Activated T-cell treated with anti-CD3 and anti-CD28 coated beads, Interleukin-2, amount 50 U/mL, for 24 hours (primary cell): ENCODE measurements around the gene POMT1.
"Not testable (repeated sequence)": the region's sequence is repeated elsewhere in the genome, so short reads cannot be mapped to it uniquely, and the experiment has no call there.

Source experiments
- DNase-seq: peaks from one replicate; pipeline ENCODE4 v3.0.0-alpha.2; 2020
- H3K27ac Mint-ChIP-seq: 2 replicates; pipeline ENCODE4 v1.8.0; 2020; ENCODE audit warnings: mild to moderate bottlenecking, mixed read lengths
- H3K27me3 Mint-ChIP-seq: 2 replicates; pipeline ENCODE4 v1.8.0; 2020; ENCODE audit warnings: mixed read lengths
- H3K36me3 Mint-ChIP-seq: 2 replicates; pipeline ENCODE4 v1.8.0; 2020; ENCODE audit warnings: low read depth, mixed read lengths
- H3K4me1 Mint-ChIP-seq: 2 replicates; pipeline ENCODE4 v1.8.0; 2020; ENCODE audit warnings: low read depth, mixed read lengths
- H3K4me3 Mint-ChIP-seq: 2 replicates; pipeline ENCODE4 v1.8.0; 2020; ENCODE audit warnings: mild to moderate bottlenecking, moderate library complexity, mixed read lengths
- H3K9me3 Mint-ChIP-seq: 2 replicates; pipeline ENCODE4 v1.8.0; 2020; ENCODE audit warnings: mixed read lengths

Gene POMT1

DNA sequence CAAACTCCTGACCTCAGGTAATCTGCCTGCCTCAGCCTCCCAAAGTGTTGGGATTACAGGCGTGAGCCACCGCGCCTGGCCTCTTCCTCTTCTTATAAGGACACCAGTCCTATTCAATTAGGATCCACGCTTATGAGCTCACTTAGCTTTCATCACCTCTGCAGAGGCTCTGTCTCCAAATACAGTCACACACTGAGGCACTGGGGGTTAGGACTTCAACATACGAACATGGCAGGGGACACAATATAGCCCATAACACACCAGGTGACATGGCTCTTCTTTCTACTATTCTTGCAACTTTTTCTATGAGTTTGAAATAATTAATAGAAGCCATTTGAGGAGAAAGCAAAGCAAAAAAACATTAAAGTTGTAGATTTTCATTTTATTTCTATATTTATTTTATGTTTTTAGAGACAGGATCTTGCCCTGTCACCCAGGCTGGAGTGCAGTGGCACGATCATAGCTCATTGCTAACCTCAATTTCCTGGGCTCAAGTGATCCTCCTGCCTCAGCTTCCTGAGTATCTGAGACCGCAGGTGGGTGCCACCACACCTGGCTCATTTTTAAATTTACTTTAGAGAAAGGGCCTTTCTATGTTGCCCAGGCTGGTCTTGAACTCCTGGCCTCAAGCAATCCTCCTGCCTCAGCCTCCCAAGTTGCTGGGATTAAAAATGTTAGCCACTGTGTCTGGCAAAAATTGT, 36.7 kb downstream of the POMT1 start:
- peaks cover 2% of the 10 kb centered on the region for H3K27me3 Mint-ChIP-seq
- peaks cover 17% of the 10 kb centered on the region for H3K9me3 Mint-ChIP-seq
- H3K36me3 Mint-ChIP-seq: peaks cover 9% of the 10 kb centered on the region
- peaks cover 29% of the 10 kb centered on the region for H3K4me1 Mint-ChIP-seq
- no peak overlapping the region for H3K4me3 Mint-ChIP-seq
- DNase-seq: no peak
- H3K27ac Mint-ChIP-seq: peak overlapping the region; percentile 68

- H3K27ac Mint-ChIP-seq: no peak overlapping the region
- H3K27me3 Mint-ChIP-seq: peaks cover 32% of the 10 kb centered on the region
- H3K4me1 Mint-ChIP-seq: peaks cover 32% of the 10 kb centered on the region
- H3K9me3 Mint-ChIP-seq: peaks cover 20% of the 10 kb centered on the region
- no peak for DNase-seq
- no peak overlapping the region for H3K4me3 Mint-ChIP-seq
- peaks cover 14% of the 10 kb centered on the region for H3K36me3 Mint-ChIP-seq
Measured at GRCh38 chr9:131543141-131543540, 40.4 kb downstream of the POMT1 start.

- DNase-seq: no peak
- H3K36me3 Mint-ChIP-seq: peaks cover 14% of the 10 kb centered on the region
Measured at GRCh38 chr9:131545003-131545785, 42.5 kb downstream of the POMT1 start, which contains the start of gene PRRT1B. TSS of gene PRRT1B (plus strand) at chr9:131545523. CDS start at chr9:131545616, 93 bp downstream.

GRCh38 chr9:131545786-131546335, 43.1 kb downstream of the POMT1 start:
- Mint-ChIP-seq H3K9me3 (peaks cover 20% of the 10 kb centered on the region), H3K4me1 (peaks cover 16% of the 10 kb centered on the region), H3K27me3 (peaks cover 51% of the 10 kb centered on the region), H3K27ac (no peak overlapping the region), H3K36me3 (peaks cover 14% of the 10 kb centered on the region), H3K4me3 (peak overlapping the region; percentile 70)
- DNase-seq: no peak

More at GRCh38 chr9:131545003-131545785, 42.5 kb downstream of the POMT1 start, which contains the start of gene PRRT1B:
- Mint-ChIP-seq H3K9me3 (peaks cover 20% of the 10 kb centered on the region), H3K27me3 (peaks cover 51% of the 10 kb centered on the region), H3K4me3 (peak within 1 kb of the TSS; percentile 70), H3K27ac (no peak within 1 kb of the TSS), H3K4me1 (peaks cover 21% of the 10 kb centered on the region)

DNA sequence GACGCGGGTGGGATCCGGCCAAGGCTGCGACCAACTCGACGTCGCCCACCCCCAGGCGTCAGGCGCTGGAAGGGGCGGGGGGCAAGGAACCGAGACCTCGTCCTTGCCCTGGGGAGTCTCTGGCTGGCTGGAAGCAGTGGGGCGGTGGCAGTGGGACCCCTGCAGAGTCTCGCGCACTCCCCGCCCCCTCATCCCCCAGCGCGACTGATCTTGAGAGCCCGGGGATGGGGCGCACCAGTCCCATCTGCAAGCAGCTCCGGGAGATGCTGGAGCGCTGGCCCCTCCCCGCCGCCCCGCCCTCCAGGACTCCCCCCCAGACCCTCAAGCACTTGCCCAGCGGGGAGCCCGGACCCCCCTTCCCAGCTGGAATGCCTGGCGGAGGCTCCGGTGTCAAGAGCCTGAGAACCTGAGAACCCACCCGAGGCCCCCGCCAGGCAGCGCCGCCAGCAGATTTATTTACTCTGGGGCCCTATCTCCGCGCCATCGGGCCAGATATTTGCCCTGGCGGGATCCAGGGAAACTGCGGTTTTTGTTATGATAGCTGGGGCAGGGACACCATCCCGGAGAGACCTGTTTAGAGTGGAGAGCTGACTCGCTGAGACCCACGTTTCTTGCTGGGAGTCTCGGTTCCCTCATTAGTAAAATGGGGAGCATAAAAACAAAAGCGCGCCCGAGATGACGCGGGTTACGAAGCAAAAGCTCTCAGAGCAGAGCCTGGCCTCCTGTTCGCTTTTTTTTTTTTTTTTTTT, 43.8 kb downstream of the POMT1 start:
- DNase-seq: no peak
- peaks cover 14% of the 10 kb centered on the region for H3K36me3 Mint-ChIP-seq
- H3K27ac Mint-ChIP-seq: no peak overlapping the region
- peaks cover 16% of the 10 kb centered on the region for H3K4me1 Mint-ChIP-seq
- peak overlapping the region; percentile 70 for H3K4me3 Mint-ChIP-seq
- peaks cover 54% of the 10 kb centered on the region for H3K27me3 Mint-ChIP-seq
- peaks cover 20% of the 10 kb centered on the region for H3K9me3 Mint-ChIP-seq

GRCh38 chr9:131549186-131549585, 46.5 kb downstream of the POMT1 start:
- Mint-ChIP-seq H3K4me1 (peaks cover 16% of the 10 kb centered on the region), H3K27me3 (peaks cover 65% of the 10 kb centered on the region)
- not testable (repeated sequence) for H3K36me3 Mint-ChIP-seq, DNase-seq, H3K27ac Mint-ChIP-seq, H3K9me3 Mint-ChIP-seq, H3K4me3 Mint-ChIP-seq

- H3K4me3 Mint-ChIP-seq, H3K9me3 Mint-ChIP-seq, H3K36me3 Mint-ChIP-seq, DNase-seq, H3K27ac Mint-ChIP-seq: not testable (repeated sequence)
- peaks cover 18% of the 10 kb centered on the region for H3K4me1 Mint-ChIP-seq
- peaks cover 69% of the 10 kb centered on the region for H3K27me3 Mint-ChIP-seq
Measured at GRCh38 chr9:131550465-131550864, 47.7 kb downstream of the POMT1 start.

DNA sequence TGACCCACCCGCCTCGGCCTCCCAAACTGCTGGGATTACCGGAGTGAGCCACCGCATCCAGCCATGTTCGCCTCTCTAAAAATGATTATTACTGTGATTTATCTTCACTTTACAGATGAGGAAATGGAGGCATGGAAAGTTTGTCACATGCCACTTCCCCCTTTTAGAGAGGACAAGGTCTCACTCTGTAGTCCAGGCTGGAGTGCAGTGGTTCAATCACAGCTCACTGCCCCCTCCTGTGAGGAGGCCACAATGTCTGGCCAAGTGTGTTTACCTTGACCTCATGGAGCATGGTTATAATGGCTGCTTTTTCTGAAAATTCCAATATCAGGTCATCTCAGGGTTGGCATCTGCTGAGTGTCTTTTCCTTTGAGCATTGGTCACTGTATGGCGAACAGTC, 49.3 kb downstream of the POMT1 start:
- no peak overlapping the region for H3K27ac Mint-ChIP-seq
- no peaks in the 10 kb centered on the region for H3K36me3 Mint-ChIP-seq
- no peaks in the 10 kb centered on the region for H3K9me3 Mint-ChIP-seq
- no peak overlapping the region for H3K4me3 Mint-ChIP-seq
- H3K27me3 Mint-ChIP-seq: peaks cover 68% of the 10 kb centered on the region
- H3K4me1 Mint-ChIP-seq: peaks cover 9% of the 10 kb centered on the region
- no peak for DNase-seq

- DNase-seq: no peak
- no peak overlapping the region for H3K4me3 Mint-ChIP-seq
- no peaks in the 10 kb centered on the region for H3K9me3 Mint-ChIP-seq
- peaks cover 46% of the 10 kb centered on the region for H3K27me3 Mint-ChIP-seq
- no peak overlapping the region for H3K27ac Mint-ChIP-seq
- H3K4me1 Mint-ChIP-seq: peaks cover 4% of the 10 kb centered on the region
- H3K36me3 Mint-ChIP-seq: no peaks in the 10 kb centered on the region
Measured at GRCh38 chr9:131554087-131554842, 51.5 kb downstream of the POMT1 start.

GRCh38 chr9:131554843-131555351, 52.2 kb downstream of the POMT1 start:
- Mint-ChIP-seq H3K9me3 (no peaks in the 10 kb centered on the region), H3K4me3 (no peak overlapping the region), H3K36me3 (no peaks in the 10 kb centered on the region), H3K4me1 (peaks cover 4% of the 10 kb centered on the region), H3K27ac (no peak overlapping the region), H3K27me3 (peaks cover 40% of the 10 kb centered on the region)
- DNase-seq: no peak

GRCh38 chr9:131555841-131556673, 53.3 kb downstream of the POMT1 start:
- H3K36me3 Mint-ChIP-seq: no peaks in the 10 kb centered on the region
- no peak for DNase-seq
- no peak overlapping the region for H3K4me3 Mint-ChIP-seq
- H3K27ac Mint-ChIP-seq: no peak overlapping the region
- H3K27me3 Mint-ChIP-seq: peaks cover 38% of the 10 kb centered on the region
- peaks cover 4% of the 10 kb centered on the region for H3K4me1 Mint-ChIP-seq
- no peaks in the 10 kb centered on the region for H3K9me3 Mint-ChIP-seq

DNA sequence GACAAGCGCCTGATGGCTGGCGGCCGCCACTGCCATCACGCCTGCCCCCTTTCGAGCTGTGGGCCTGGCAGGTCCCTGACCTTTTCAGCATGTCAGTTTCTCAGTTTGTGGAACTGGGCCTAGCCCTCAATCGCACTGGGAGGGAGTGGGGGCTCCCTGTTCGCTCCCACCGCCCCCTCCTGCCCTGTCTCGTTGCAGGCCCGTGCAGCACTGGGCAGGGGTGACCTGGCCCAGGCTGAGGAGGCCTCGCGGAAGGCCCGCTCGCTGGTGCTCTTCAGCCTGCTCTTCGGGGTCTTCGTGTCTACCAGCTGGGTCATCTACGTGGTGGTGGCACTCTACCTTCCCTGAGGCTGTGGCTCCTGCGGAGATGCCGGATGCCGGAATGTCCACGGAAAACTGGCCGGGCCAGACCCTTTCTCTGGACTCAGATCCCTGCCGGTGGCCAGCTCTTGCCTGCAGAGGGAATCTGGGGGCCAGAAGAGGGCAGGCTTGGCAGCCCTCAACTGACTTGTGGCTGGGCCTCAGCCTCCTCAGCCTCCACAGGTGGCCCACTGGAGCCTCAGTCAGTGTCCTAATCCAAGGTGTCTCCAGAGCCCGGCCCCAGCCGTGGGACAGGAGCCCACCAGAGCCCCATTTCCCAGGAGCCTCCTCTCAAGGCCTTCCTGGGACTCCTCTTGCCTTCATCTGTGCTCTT, 55.3 kb downstream of the POMT1 start:
- Mint-ChIP-seq H3K4me3 (no peak overlapping the region), H3K27me3 (peaks cover 33% of the 10 kb centered on the region), H3K4me1 (peaks cover 4% of the 10 kb centered on the region), H3K36me3 (no peaks in the 10 kb centered on the region), H3K27ac (no peak overlapping the region), H3K9me3 (no peaks in the 10 kb centered on the region)
- no peak for DNase-seq
